ENCODE data around the gene AOAH.

AOAH gene

GRCh38 chr7:36515847-36516246 is 208.4 kb downstream of the AOAH start:
- TF ChIP-seq TCF12 (IDR thresholded peaks at IDR 0.05; ENCODE audit: low read depth) (no peak), REST (IDR thresholded peaks at IDR 0.05; ENCODE audit: low read depth) (no peak), CEBPB (IDR thresholded peaks at IDR 0.05) (no peak)

DNA sequence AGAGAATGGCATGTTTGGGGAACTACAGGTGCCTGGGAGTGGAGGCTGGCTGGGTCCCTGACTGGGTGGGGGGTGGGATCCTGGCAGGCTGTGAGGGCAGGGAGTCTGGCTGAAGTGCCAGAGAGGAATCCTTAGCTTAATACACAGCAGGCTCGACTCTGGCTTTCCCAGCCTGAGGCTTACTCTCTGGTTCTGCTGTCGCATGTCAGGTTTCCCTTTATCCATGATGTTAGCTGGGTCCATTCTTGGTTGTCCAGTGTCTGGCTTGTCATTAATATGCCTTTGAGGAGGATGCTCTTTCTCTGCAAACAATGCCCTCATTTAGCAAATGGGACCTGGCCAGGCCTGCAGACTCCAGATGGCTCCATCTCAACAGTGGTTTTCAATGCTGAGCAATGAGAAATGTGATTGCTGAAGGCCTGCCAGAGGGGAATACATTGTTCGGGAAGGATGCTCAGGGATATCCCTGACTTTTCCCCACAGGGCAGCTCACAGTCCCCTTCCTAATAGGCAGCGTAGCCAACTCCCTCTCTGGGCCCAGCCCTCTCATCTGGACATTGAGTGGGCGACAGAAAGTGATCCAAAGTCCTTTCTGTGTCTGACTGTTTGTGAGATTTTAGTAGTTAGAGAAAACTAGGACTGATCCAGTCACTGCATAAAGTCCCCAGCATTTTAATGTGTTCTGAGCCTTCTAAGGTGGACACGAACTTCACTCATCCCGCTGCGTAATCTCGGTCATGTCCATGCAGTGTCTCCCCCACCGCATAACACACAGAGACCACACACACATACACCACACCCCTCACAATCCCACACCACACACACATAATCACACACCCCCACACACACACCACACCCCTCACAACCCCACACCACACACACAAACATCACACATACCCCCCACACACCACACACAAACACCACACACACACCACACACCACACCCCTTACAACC is 209.7 kb downstream of the AOAH start:
- TF ChIP-seq EP300 (IDR thresholded peaks at IDR 0.05; ENCODE audit: borderline replicate concordance) (no peak), TAF1 (IDR thresholded peaks at IDR 0.05; ENCODE audit: low read depth) (no peak), NFIC (IDR thresholded peaks at IDR 0.05) (no peak), CREB1 (IDR thresholded peaks at IDR 0.05; ENCODE audit: low read depth) (no peak), RAD21 (IDR thresholded peaks at IDR 0.05; ENCODE audit: low read depth) (no peak)
- TF ChIP-seq, protein P1, sequence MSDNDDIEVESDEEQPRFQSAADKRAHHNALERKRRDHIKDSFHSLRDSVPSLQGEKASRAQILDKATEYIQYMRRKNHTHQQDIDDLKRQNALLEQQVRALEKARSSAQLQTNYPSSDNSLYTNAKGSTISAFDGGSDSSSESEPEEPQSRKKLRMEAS (IDR thresholded peaks at IDR 0.05), result no peak
- TF ChIP-seq, protein P2, sequence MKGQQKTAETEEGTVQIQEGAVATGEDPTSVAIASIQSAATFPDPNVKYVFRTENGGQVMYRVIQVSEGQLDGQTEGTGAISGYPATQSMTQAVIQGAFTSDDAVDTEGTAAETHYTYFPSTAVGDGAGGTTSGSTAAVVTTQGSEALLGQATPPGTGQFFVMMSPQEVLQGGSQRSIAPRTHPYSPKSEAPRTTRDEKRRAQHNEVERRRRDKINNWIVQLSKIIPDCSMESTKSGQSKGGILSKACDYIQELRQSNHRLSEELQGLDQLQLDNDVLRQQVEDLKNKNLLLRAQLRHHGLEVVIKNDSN (IDR thresholded peaks at IDR 0.05), result no peak

GRCh38 chr7:36513393-36513792 is 210.9 kb downstream of the AOAH start:
- no peak for TF ChIP-seq REST (IDR thresholded peaks at IDR 0.05; ENCODE audit: low read depth)
- TF ChIP-seq FOXM1 (IDR thresholded peaks at IDR 0.05; ENCODE audit: borderline replicate concordance, low read depth), result no peak
- no peak for TF ChIP-seq ZBTB7A (IDR thresholded peaks at IDR 0.05; ENCODE audit: low read depth)
- no peak for TF ChIP-seq TAF1 (IDR thresholded peaks at IDR 0.05; ENCODE audit: low read depth)
- TF ChIP-seq EGR1 (IDR thresholded peaks at IDR 0.05), result no peak
- TF ChIP-seq YY1 (IDR thresholded peaks at IDR 0.05; ENCODE audit: low read depth), result no peak
- TF ChIP-seq, protein P1 (IDR thresholded peaks at IDR 0.05), result no peak
- no peak for TF ChIP-seq RAD21 (IDR thresholded peaks at IDR 0.05; ENCODE audit: low read depth)
- TF ChIP-seq CREB1 (IDR thresholded peaks at IDR 0.05; ENCODE audit: low read depth), result no peak
- TF ChIP-seq, protein P2 (IDR thresholded peaks at IDR 0.05), result no peak
- TF ChIP-seq NFIC (IDR thresholded peaks at IDR 0.05), result no peak
- no peak for TF ChIP-seq CEBPB (IDR thresholded peaks at IDR 0.05)
- TF ChIP-seq TCF12 (IDR thresholded peaks at IDR 0.05; ENCODE audit: low read depth), result no peak
- no peak for TF ChIP-seq TEAD4 (IDR thresholded peaks at IDR 0.05)
- no peak for TF ChIP-seq EP300 (IDR thresholded peaks at IDR 0.05; ENCODE audit: borderline replicate concordance)

- no peak for TF ChIP-seq TCF12 (IDR thresholded peaks at IDR 0.05; ENCODE audit: low read depth)
- TF ChIP-seq YY1 (IDR thresholded peaks at IDR 0.05; ENCODE audit: low read depth), result no peak
- TF ChIP-seq, protein P2 (IDR thresholded peaks at IDR 0.05), result no peak
- TF ChIP-seq, protein P1 (IDR thresholded peaks at IDR 0.05), result no peak
- TF ChIP-seq EGR1 (IDR thresholded peaks at IDR 0.05), result no peak
- no peak for TF ChIP-seq NFIC (IDR thresholded peaks at IDR 0.05)
- no peak for TF ChIP-seq CEBPB (IDR thresholded peaks at IDR 0.05)
- no peak for TF ChIP-seq TEAD4 (IDR thresholded peaks at IDR 0.05)
- no peak for TF ChIP-seq TAF1 (IDR thresholded peaks at IDR 0.05; ENCODE audit: low read depth)
- TF ChIP-seq CREB1 (IDR thresholded peaks at IDR 0.05; ENCODE audit: low read depth), result no peak
- no peak for TF ChIP-seq EP300 (IDR thresholded peaks at IDR 0.05; ENCODE audit: borderline replicate concordance)
- TF ChIP-seq REST (IDR thresholded peaks at IDR 0.05; ENCODE audit: low read depth), result no peak
Observed at GRCh38 chr7:36512616-36513015, 211.7 kb downstream of the AOAH start.

All from Ishikawa (cell line).